Measurements from ENCODE around the gene AQP3.
"Not testable (repeated sequence)": the region's sequence is repeated elsewhere in the genome, so short reads cannot be mapped to it uniquely, and the experiment has no call there.

The AQP3 gene

GRCh38 chr9:33465596-33466564 lies 18.5 kb upstream of the AQP3 start:
- in situ Hi-C loops (cut with MboI; ENCODE audit: low sequenced_read_pairs), result no loop called here

GRCh38 chr9:33465096-33465495 lies 17.7 kb upstream of the AQP3 start:
- in situ Hi-C loops (cut with MboI; ENCODE audit: low sequenced_read_pairs), result no loop called here

DNA sequence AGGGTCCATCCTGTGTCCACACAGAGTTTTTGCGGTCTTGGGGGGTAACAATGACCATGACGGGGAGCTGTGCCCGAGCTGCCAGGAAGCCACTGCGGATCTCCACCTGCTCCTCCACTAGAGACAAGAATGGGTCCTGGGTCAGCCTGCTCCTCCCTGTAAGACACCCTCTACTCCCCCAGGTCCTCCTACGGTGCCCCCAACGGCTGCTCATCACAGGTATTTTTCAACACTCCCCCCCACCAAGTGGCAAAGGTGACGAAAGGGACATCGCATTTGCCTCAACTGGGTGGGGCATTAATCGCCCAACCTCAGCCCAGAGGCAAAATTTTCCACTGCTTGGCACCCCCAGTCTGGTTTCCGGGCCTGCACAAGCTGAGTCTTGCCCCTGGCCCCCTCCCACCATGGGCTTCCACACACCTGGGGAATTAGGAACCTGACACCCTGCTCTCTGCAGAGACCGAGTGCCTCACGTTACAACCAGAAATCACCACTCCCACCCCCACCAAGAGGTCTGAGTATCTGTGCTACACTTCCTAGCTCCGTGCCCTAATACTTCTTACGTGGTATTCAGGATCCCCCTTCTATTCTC lies 16.7 kb upstream of the AQP3 start:
- in situ Hi-C loops (cut with MboI; ENCODE audit: low sequenced_read_pairs), result no loop called here

GRCh38 chr9:33463151-33463550 lies 15.8 kb upstream of the AQP3 start:
- in situ Hi-C loops (cut with MboI; ENCODE audit: low sequenced_read_pairs), result no loop called here

- in situ Hi-C loops (cut with MboI; ENCODE audit: low sequenced_read_pairs), result no loop called here
Measured at GRCh38 chr9:33461492-33461891, 14.1 kb upstream of the AQP3 start.

- in situ Hi-C loops (cut with MboI; ENCODE audit: low sequenced_read_pairs), result no loop called here
Measured at GRCh38 chr9:33460854-33461253, 13.5 kb upstream of the AQP3 start.

- in situ Hi-C loops (cut with MboI; ENCODE audit: low sequenced_read_pairs), result no loop called here
Measured at GRCh38 chr9:33459115-33459514, 11.7 kb upstream of the AQP3 start.

DNA sequence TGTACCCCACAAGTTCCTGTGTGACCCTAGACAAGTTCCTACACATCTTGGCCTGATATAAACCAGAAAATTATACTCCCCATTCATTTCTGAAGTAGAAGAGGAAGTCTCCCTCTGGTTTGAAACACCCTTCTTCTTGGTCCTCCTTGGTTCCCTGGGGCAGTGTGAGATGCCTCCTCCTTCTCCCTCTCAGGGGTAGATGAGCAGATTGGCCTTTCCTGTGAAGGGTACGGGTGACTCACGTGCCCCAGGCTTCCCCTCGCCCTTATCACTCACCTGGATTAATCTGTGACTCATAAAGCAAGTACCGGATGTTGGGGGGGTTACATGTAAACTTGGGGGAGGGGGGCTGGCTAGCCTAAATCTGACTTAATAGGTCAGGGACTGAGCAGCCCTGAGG lies 11.1 kb upstream of the AQP3 start:
- in situ Hi-C loops (cut with MboI; ENCODE audit: low sequenced_read_pairs), result no loop called here

DNA sequence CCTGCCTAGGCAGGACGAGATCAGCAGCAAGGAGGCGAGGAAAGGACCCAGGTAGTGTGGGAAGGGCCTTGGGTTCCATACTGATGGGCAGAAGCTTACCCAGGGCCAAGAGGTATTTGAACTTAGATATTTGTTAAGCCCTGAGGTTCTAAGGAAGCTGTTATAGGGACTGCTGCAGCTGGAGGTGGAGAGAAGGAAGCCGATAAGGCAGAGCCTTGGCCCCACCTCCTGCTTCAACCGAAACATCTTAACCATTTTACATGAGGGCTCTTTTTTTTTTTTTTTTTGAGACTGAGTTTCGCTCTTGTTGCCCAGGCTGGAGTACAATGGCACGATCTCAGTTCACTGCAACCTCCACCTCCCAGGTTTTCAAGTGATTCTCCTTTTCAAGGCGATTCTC lies 8.6 kb upstream of the AQP3 start:
- in situ Hi-C loops (cut with MboI; ENCODE audit: low sequenced_read_pairs), result no loop called here

DNA sequence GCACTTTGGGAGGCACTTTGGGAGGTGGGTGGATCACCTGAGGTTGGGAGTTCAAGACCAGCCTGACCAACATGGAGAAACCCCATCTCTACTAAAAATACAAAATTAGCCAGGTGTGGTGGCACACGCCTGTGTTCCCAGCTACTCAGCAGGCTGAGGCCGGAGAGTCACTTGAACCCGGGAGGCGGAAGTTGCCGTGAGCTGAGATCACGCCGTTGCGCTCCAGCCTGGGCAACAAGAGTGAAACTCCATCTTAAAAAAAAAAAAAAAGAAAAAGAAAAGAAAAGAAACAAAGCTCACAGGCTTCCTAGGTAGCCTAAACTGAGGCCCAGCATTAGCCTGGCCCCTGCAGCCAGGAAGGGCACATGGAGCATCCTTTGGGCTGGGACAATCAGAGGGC lies 8.1 kb upstream of the AQP3 start:
- in situ Hi-C loops (cut with MboI; ENCODE audit: low sequenced_read_pairs), result not testable (repeated sequence)

- in situ Hi-C loops (cut with MboI; ENCODE audit: low sequenced_read_pairs), result not testable (repeated sequence)
Measured at GRCh38 chr9:33454661-33455026, 7.3 kb upstream of the AQP3 start.

- in situ Hi-C loops (cut with MboI; ENCODE audit: low sequenced_read_pairs), result no loop called here
Measured at GRCh38 chr9:33453999-33454660, 6.7 kb upstream of the AQP3 start.

GRCh38 chr9:33453286-33453860 lies 6.0 kb upstream of the AQP3 start:
- in situ Hi-C loops (cut with MboI; ENCODE audit: low sequenced_read_pairs), result no loop called here

DNA sequence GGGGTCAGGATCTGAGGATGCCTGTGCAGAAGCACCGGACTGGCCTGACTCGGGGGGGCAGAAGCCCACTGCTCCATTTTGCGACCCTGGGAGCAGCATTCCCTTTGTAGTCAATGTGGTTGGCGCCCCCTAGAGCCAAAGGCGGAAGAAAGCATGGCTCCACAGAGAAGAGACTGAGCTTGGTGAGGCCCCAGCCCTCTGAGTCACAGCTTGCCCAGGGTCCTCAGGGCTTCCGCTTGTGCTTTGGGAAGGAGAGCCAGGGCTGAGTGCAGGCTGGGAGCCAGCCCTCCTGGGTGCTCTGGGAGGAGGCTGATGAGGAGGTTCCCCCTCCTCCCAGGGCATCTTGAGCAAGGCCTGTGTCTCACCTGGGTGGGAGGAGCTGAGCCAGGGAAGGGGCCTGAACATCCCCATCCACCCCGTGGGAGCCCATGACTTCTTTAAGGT lies 5.5 kb upstream of the AQP3 start:
- in situ Hi-C loops (cut with MboI; ENCODE audit: low sequenced_read_pairs), result no loop called here

DNA sequence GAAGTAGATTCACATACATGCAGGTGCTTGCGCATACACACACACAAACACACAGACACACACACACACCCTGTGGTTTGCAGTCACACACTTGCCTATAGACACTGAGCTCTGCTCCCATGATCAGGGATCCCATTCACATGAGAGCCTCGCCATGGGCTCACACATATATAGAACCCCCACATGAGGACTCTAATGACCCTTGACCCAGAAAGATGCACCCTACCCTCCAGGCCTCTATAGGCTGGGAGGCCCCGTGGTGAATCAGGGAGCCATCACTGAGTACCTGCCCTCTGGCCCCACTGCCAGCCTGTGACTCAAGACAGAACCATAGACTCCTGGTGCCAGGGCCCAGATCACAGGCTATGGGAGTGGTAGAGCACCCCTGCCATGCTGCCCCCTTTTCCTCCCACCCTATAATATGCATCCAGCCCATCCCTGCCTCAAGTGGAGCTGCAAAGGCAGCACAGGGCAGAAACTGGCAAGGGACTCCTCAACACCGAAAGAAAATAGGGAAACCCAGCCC lies 3.3 kb upstream of the AQP3 start:
- in situ Hi-C loops (cut with MboI; ENCODE audit: low sequenced_read_pairs), result no loop called here

- in situ Hi-C loops (cut with MboI; ENCODE audit: low sequenced_read_pairs), result no loop called here
Measured at GRCh38 chr9:33449715-33450114, 2.3 kb upstream of the AQP3 start.

GRCh38 chr9:33447799-33448553 lies 583 bp upstream of the AQP3 start:
- in situ Hi-C loops (cut with MboI; ENCODE audit: low sequenced_read_pairs), result no loop called here

- in situ Hi-C loops (cut with MboI; ENCODE audit: low sequenced_read_pairs), result no loop called here
Measured at GRCh38 chr9:33446240-33446945, 1.0 kb downstream of the AQP3 start.

- in situ Hi-C loops (cut with MboI; ENCODE audit: low sequenced_read_pairs), result no loop called here
Measured at GRCh38 chr9:33445389-33446239, 1.8 kb downstream of the AQP3 start.

Data from HL-60/S4 treated with retinoic acid at 250 ng/mL for 4 days and 3 days (cell line).